SK-N-SH treated with all-trans-retinoic acid at 6 μM for 48 hours (cell line): ENCODE measurements around the gene ACCS.

ENCODE experiments used
- ATAC-seq: fragments of 200-7000 bp; cut with Tn5 transposase; 3 replicates; pipeline ENCODE4 v1.9.1; 2020; ENCODE audit warnings: mild to moderate bottlenecking, moderate library complexity
- ARNTL ChIP-seq: fragments of 450-650 bp; formaldehyde crosslinking; IDR thresholded peaks from 2 replicates; pipeline ENCODE4 v1.5.0; 2020; ENCODE audit warnings: low read depth, mild to moderate bottlenecking, moderate library complexity, borderline replicate concordance
- CREB5 ChIP-seq: fragments of 250-450 bp; sonication (Bioruptor Pico); IDR thresholded peaks from 2 replicates; pipeline ENCODE4 v1.5.1; 2020; ENCODE audit warnings: low read depth, mild to moderate bottlenecking, moderate library complexity
- CSDC2 ChIP-seq: fragments of 250-450 bp; sonication (Bioruptor Pico); IDR thresholded peaks from 2 replicates; pipeline ENCODE4 v1.5.0; 2020; ENCODE audit warnings: mild to moderate bottlenecking, moderate library complexity
- GLIS3 ChIP-seq: fragments of 250-450 bp; sonication (Bioruptor Pico); IDR thresholded peaks from 2 replicates; pipeline ENCODE4 v1.5.0; 2020; ENCODE audit warnings: mild to moderate bottlenecking, moderate library complexity
- ISL1 ChIP-seq: fragments of 250-450 bp; sonication (Bioruptor Pico); IDR thresholded peaks from 2 replicates; pipeline ENCODE4 v2.1.2; 2022; ENCODE audit warnings: mild to moderate bottlenecking, moderate library complexity
- PPARA ChIP-seq: fragments of 250-450 bp; sonication (Bioruptor Pico); IDR thresholded peaks from 2 replicates; pipeline ENCODE4 v1.5.0; 2020; ENCODE audit warnings: mild to moderate bottlenecking, borderline replicate concordance
- TOX ChIP-seq: fragments of 250-450 bp; sonication (Bioruptor Pico); IDR thresholded peaks from 2 replicates; pipeline ENCODE4 v1.8.0; 2021; ENCODE audit warnings: mild to moderate bottlenecking, moderate library complexity, borderline replicate concordance
- ZC3H10 ChIP-seq: fragments of 250-450 bp; sonication (Bioruptor Pico); IDR thresholded peaks from 2 replicates; pipeline ENCODE4 v1.5.1; 2021; ENCODE audit warnings: mild to moderate bottlenecking, moderate library complexity
- ZFP30 ChIP-seq: fragments of 450-650 bp; formaldehyde crosslinking; IDR thresholded peaks from 2 replicates; pipeline ENCODE4 v1.5.0; 2022; ENCODE audit warnings: mild to moderate bottlenecking, moderate library complexity
- ZNF565 ChIP-seq: fragments of 450-650 bp; formaldehyde crosslinking; conservative IDR thresholded peaks from 2 replicates; pipeline ENCODE4 v1.5.0; 2020; ENCODE audit warnings: low read depth, mild to moderate bottlenecking, moderate library complexity
- ZNF70 ChIP-seq: fragments of 450-650 bp; formaldehyde crosslinking; IDR thresholded peaks from 2 replicates; pipeline ENCODE4 v1.5.0; 2020; ENCODE audit warnings: mild to moderate bottlenecking, moderate library complexity
- ZNF8 ChIP-seq: fragments of 450-650 bp; formaldehyde crosslinking; IDR thresholded peaks from 2 replicates; pipeline ENCODE4 v1.5.0; 2020; ENCODE audit warnings: mild to moderate bottlenecking, moderate library complexity
- TF ChIP-seq, protein P1 (sequence below): fragments of 250-450 bp; sonication (Bioruptor Pico); IDR thresholded peaks from 2 replicates; pipeline ENCODE4 v1.8.0; 2021; ENCODE audit warnings: low read depth, mild to moderate bottlenecking, moderate library complexity, borderline replicate concordance
- TF ChIP-seq, protein P2 (sequence below): fragments of 250-450 bp; sonication (Bioruptor Pico); IDR thresholded peaks from 2 replicates; pipeline ENCODE4 v1.8.0; 2020; ENCODE audit warnings: mild to moderate bottlenecking, moderate library complexity, borderline replicate concordance
- TF ChIP-seq, protein P3 (sequence below): fragments of 250-450 bp; sonication (Bioruptor Pico); IDR thresholded peaks from 2 replicates; pipeline ENCODE4 v1.5.1; 2021; ENCODE audit warnings: mild to moderate bottlenecking, moderate library complexity

ACCS gene

GRCh38 chr11:44113018-44113417 lies 46.9 kb downstream of the ACCS start:
- TF ChIP-seq ISL1 (CRISPR knock-in tag) (no peak), CREB5 (CRISPR knock-in tag) (no peak), ZNF565 (CRISPR knock-in tag) (no peak), PPARA (CRISPR knock-in tag) (no peak), ZNF70 (CRISPR knock-in tag) (no peak), TOX (CRISPR knock-in tag) (no peak)
- TF ChIP-seq, protein P1, sequence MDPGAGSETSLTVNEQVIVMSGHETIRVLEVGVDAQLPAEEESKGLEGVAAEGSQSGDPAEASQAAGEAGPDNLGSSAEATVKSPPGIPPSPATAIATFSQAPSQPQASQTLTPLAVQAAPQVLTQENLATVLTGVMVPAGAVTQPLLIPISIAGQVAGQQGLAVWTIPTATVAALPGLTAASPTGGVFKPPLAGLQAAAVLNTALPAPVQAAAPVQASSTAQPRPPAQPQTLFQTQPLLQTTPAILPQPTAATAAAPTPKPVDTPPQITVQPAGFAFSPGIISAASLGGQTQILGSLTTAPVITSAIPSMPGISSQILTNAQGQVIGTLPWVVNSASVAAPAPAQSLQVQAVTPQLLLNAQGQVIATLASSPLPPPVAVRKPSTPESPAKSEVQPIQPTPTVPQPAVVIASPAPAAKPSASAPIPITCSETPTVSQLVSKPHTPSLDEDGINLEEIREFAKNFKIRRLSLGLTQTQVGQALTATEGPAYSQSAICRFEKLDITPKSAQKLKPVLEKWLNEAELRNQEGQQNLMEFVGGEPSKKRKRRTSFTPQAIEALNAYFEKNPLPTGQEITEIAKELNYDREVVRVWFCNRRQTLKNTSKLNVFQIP (CRISPR knock-in tag), result no peak
- TF ChIP-seq, protein P2, sequence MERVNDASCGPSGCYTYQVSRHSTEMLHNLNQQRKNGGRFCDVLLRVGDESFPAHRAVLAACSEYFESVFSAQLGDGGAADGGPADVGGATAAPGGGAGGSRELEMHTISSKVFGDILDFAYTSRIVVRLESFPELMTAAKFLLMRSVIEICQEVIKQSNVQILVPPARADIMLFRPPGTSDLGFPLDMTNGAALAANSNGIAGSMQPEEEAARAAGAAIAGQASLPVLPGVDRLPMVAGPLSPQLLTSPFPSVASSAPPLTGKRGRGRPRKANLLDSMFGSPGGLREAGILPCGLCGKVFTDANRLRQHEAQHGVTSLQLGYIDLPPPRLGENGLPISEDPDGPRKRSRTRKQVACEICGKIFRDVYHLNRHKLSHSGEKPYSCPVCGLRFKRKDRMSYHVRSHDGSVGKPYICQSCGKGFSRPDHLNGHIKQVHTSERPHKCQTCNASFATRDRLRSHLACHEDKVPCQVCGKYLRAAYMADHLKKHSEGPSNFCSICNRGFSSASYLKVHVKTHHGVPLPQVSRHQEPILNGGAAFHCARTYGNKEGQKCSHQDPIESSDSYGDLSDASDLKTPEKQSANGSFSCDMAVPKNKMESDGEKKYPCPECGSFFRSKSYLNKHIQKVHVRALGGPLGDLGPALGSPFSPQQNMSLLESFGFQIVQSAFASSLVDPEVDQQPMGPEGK (CRISPR knock-in tag), result no peak
- no peak for ATAC-seq

DNA sequence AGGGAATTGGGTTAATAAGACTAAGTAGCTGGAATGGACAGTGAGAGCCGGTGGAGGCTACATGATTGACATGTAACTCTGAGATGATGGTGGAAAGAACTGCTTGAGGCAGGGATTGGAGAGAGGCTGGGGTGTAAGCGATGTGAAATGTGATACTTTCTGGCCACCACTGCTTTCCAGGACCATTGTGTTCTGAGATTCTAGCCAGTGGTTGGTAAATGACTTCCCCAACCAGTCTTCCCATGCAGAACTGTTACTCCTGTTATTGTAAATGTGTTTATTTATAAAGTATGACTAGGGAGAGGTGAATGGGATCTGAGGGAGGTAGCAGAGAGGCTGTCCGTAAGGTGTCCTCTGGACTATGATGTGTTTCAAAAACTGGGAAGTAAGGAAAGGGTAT lies 47.5 kb downstream of the ACCS start:
- ATAC-seq, result no peak
- TF ChIP-seq ARNTL (no peak), CREB5 (CRISPR knock-in tag) (no peak), ZFP30 (CRISPR knock-in tag) (no peak), ZNF70 (CRISPR knock-in tag) (no peak), ZNF8 (CRISPR knock-in tag) (no peak), ISL1 (CRISPR knock-in tag) (no peak), CSDC2 (CRISPR knock-in tag) (no peak)
- TF ChIP-seq, protein P1 (CRISPR knock-in tag), result no peak

DNA sequence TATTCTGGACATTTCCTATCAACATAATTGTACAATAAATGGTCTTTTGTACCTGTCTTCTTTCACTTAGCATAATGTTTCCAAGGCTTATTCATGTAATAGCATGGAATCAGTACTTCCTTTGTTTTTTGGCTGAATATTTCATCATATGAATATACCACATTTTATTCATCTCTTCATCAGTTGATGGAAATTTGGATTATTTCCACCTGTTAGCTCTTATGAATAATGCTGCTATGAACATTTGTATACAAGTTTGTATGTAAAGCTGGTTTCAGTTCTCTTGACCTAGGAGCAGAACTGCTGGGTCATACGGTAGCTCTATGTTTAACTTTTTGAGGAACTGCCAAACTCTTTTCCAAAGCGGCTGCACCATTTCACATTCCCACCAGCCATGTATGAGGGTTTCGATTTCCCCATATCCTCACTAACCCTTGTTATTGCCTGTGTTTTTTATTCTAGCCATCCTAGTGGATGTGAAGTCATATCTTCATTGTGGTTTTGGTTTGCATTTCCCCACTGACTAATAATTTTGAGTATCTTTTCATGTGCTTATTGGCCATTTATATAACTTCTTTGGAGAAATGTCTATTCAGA lies 50.3 kb downstream of the ACCS start:
- TF ChIP-seq ZNF8 (CRISPR knock-in tag), result no peak
- no peak for TF ChIP-seq ZNF70 (CRISPR knock-in tag)
- TF ChIP-seq, protein P1 (CRISPR knock-in tag), result no peak
- TF ChIP-seq, protein P2 (CRISPR knock-in tag), result no peak
- no peak for TF ChIP-seq ZFP30 (CRISPR knock-in tag)
- TF ChIP-seq ZNF565 (CRISPR knock-in tag), result no peak
- no peak for TF ChIP-seq GLIS3 (CRISPR knock-in tag)
- TF ChIP-seq, protein P3, sequence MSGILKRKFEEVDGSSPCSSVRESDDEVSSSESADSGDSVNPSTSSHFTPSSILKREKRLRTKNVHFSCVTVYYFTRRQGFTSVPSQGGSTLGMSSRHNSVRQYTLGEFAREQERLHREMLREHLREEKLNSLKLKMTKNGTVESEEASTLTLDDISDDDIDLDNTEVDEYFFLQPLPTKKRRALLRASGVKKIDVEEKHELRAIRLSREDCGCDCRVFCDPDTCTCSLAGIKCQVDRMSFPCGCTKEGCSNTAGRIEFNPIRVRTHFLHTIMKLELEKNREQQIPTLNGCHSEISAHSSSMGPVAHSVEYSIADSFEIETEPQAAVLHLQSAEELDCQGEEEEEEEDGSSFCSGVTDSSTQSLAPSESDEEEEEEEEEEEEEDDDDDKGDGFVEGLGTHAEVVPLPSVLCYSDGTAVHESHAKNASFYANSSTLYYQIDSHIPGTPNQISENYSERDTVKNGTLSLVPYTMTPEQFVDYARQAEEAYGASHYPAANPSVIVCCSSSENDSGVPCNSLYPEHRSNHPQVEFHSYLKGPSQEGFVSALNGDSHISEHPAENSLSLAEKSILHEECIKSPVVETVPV (CRISPR knock-in tag), result no peak
- no peak for TF ChIP-seq ARNTL
- no peak for TF ChIP-seq ZC3H10 (CRISPR knock-in tag)
- no peak for TF ChIP-seq ISL1 (CRISPR knock-in tag)
- no peak for TF ChIP-seq PPARA (CRISPR knock-in tag)
- no peak for TF ChIP-seq CSDC2 (CRISPR knock-in tag)
- TF ChIP-seq CREB5 (CRISPR knock-in tag), result no peak
- TF ChIP-seq, all 23 proteins: peak for 0
- ATAC-seq, result no peak
